ENCODE measurements around the gene COL6A3. TPM values are rescaled to one million over a fixed set of nuclear protein-coding genes. Genes with fewer than 3 reads are reported as not detected.

The COL6A3 gene
- polyA plus RNA-seq, 2 of the 4 experiments (the other 2 are of a cell fraction) = 0.10 to 0.28 TPM

DNA sequence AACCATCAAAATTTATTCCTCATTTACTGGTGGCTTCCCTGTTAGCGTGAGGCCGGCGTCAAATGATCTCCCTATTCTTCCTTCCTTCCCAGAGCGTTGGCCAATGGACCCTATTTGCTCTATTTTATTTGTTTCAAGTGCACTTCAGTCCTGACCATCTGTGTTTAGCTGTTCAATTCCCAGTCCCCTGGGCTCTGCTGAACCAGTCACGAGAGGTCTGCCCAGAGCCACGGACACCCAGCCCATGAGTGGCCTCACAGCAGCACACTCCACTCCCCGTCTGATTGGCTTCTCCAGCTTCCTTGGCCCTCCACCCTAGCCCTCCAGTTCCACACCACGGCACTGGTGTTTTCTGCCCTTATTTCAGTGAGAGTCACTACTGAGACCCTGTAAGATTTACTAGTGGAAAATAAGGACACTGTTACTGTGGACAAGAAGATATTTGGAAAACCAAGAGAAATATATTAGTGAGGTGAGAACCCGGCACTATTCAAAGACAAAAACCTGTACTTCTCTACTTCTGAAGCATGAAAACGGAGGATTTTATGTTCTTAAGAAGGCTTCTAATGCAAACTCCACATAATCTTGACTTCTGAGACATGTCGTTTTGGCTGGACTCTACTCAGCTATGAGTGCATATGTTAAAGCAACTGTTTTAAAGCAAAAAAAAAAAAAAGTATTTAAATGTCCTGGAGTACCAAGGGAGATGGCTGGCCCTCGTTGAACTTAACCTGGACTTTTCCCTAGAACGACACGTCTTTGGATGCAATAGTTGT is 86.6 kb downstream of the COL6A3 start:
- no peak overlapping the region for H3K27ac ChIP-seq
- WGBS (ENCODE audit: missing lambda C conversion rate) = 65% methylated on average over 14 of the region's 14 CpGs

GRCh38 chr2:237326266-237327171 is 87.4 kb downstream of the COL6A3 start:
- FAIRE-seq = no peak

More for the DNA sequence above, 86.6 kb downstream of the COL6A3 start:
- no peaks in the 10 kb centered on the region for H3K9me3 ChIP-seq
- ChIA-PET CTCF (interaction anchor here (0.6 to 1.2 kb wide), 4 partner anchors 13 to 420 kb away, joined by 3 read pairs; no protein-coding TSS in a partner anchor), POLR2A (no interaction called here)
- H3K4me3 ChIP-seq = no peak overlapping the region
- TF ChIP-seq POLR2A (IDR thresholded peaks at IDR 0.05; ENCODE audit: low read length) = no peak
- TF ChIP-seq RFX5 (IDR thresholded peaks at IDR 0.05) = no peak
- TF ChIP-seq, protein P1, sequence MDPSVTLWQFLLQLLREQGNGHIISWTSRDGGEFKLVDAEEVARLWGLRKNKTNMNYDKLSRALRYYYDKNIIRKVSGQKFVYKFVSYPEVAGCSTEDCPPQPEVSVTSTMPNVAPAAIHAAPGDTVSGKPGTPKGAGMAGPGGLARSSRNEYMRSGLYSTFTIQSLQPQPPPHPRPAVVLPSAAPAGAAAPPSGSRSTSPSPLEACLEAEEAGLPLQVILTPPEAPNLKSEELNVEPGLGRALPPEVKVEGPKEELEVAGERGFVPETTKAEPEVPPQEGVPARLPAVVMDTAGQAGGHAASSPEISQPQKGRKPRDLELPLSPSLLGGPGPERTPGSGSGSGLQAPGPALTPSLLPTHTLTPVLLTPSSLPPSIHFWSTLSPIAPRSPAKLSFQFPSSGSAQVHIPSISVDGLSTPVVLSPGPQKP (IDR thresholded peaks at IDR 0.05; ENCODE audit: low read depth, low read length) = no peak
- no peak for TF ChIP-seq CHD4 (IDR thresholded peaks at IDR 0.05; ENCODE audit: borderline replicate concordance)
- H3K4me1 ChIP-seq = no peaks in the 10 kb centered on the region
- H3K4me2 ChIP-seq = no peak overlapping the region
- DNase-seq (ENCODE audit: low read depth in 1 of 2, low spot score in 1 of 2) = no peak
- FAIRE-seq = no peak
- no peak for ATAC-seq

GRCh38 chr2:237324837-237325236 is 89.1 kb downstream of the COL6A3 start:
- FAIRE-seq (no peak), DNase-seq (ENCODE audit: low read depth in 1 of 2, low spot score in 1 of 2) (no peak)
- H3K4me3 ChIP-seq = no peak overlapping the region

More at GRCh38 chr2:237326266-237327171, 87.4 kb downstream of the COL6A3 start:
- CTCF ChIA-PET = interaction anchor here (0.6 to 0.9 kb wide), 3 partner anchors 66 to 421 kb away, joined by 3 read pairs; no protein-coding TSS in a partner anchor
- no peaks in the 10 kb centered on the region for H3K4me1 ChIP-seq
- no peak overlapping the region for H3K4me3 ChIP-seq
- no peak for ATAC-seq
- TF ChIP-seq ZC3H11A (IDR thresholded peaks at IDR 0.05) (no peak), ZNF302 (CRISPR knock-in tag; IDR thresholded peaks at IDR 0.05) (no peak), REST (IDR thresholded peaks at IDR 0.05) (no peak), SREBF2 (IDR thresholded peaks at IDR 0.05) (no peak)
- 58% methylated on average over 12 of the region's 12 CpGs for WGBS (ENCODE audit: missing lambda C conversion rate)
- H3K27ac ChIP-seq = no peak overlapping the region
- POLR2A ChIA-PET = no interaction called here
- H3K4me2 ChIP-seq = no peak overlapping the region
- no peaks in the 10 kb centered on the region for H3K9me3 ChIP-seq
- DNase-seq (ENCODE audit: low read depth in 1 of 2, low spot score in 1 of 2) = no peak

GRCh38 chr2:237324405-237324831 is 89.5 kb downstream of the COL6A3 start:
- no peak for DNase-seq (ENCODE audit: low read depth in 1 of 2, low spot score in 1 of 2)
- H3K4me3 ChIP-seq = no peak overlapping the region
- 79% methylated on average over 12 of the region's 12 CpGs for WGBS (ENCODE audit: missing lambda C conversion rate)
- no peak for ATAC-seq
- no peaks in the 10 kb centered on the region for H3K4me1 ChIP-seq
- H3K4me2 ChIP-seq = no peak overlapping the region
- H3K9me3 ChIP-seq = no peaks in the 10 kb centered on the region
- no peak for FAIRE-seq
- POLR2A ChIA-PET = no interaction called here
- CTCF ChIA-PET = interaction anchor here (0.6 kb wide), 1 partner anchor 238 kb away, joined by 3 read pairs; no protein-coding TSS in a partner anchor
- H3K27ac ChIP-seq = no peak overlapping the region
- no peak for TF ChIP-seq RNF2 (IDR thresholded peaks at IDR 0.05; ENCODE audit: borderline replicate concordance, low read depth)
- TF ChIP-seq PHF8 (IDR thresholded peaks at IDR 0.05; ENCODE audit: borderline replicate concordance, low read depth) = no peak
- no peak for TF ChIP-seq SMC3 (IDR thresholded peaks at IDR 0.05)
- TF ChIP-seq HOXB13 (CRISPR knock-in tag; IDR thresholded peaks at IDR 0.05; ENCODE audit: low read depth) = no peak
- TF ChIP-seq FOXS1 (CRISPR knock-in tag; IDR thresholded peaks at IDR 0.05) = no peak
- no peak for TF ChIP-seq TP53 (CRISPR knock-in tag; IDR thresholded peaks at IDR 0.05)
- TF ChIP-seq GATA3 (IDR thresholded peaks at IDR 0.05; ENCODE audit: borderline replicate concordance) = no peak
- TF ChIP-seq REST (IDR thresholded peaks at IDR 0.05) = no peak
- TF ChIP-seq, protein P2, sequence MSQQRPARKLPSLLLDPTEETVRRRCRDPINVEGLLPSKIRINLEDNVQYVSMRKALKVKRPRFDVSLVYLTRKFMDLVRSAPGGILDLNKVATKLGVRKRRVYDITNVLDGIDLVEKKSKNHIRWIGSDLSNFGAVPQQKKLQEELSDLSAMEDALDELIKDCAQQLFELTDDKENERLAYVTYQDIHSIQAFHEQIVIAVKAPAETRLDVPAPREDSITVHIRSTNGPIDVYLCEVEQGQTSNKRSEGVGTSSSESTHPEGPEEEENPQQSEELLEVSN (IDR thresholded peaks at IDR 0.05; ENCODE audit: borderline replicate concordance, low read depth) = no peak

More at GRCh38 chr2:237324837-237325236, 89.1 kb downstream of the COL6A3 start:
- Histone ChIP-seq H3K4me1 (no peaks in the 10 kb centered on the region), H3K27ac (no peak overlapping the region), H3K9me3 (no peaks in the 10 kb centered on the region), H3K4me2 (no peak overlapping the region)
- 74% methylated on average over 5 of the region's 5 CpGs for WGBS (ENCODE audit: missing lambda C conversion rate)
- ATAC-seq = no peak
- no peak for TF ChIP-seq HOXB5 (CRISPR knock-in tag; IDR thresholded peaks at IDR 0.05)
- TF ChIP-seq MAFK (IDR thresholded peaks at IDR 0.05; ENCODE audit: partially characterized antibody) = no peak
- no peak for TF ChIP-seq HDAC2 (IDR thresholded peaks at IDR 0.05)
- no peak for TF ChIP-seq NFE2L2 (conservative IDR thresholded peaks at IDR 0.05; ENCODE audit: low read length)
- no peak for TF ChIP-seq CHD2 (IDR thresholded peaks at IDR 0.05; ENCODE audit: low read length, partially characterized antibody)
- ChIA-PET POLR2A (no interaction called here), CTCF (no interaction called here)
